HG03565 (cell line): ENCODE results near the gene ALK.
A peak's percentile ranks its signal among the peaks of the same experiment; 100 is the strongest.
"Not testable (repeated sequence)": the region's sequence is repeated elsewhere in the genome, so short reads cannot be mapped to it uniquely, and the experiment has no call there.

ENCODE experiments used
- ATAC-seq: cut with Tn5 transposase; IDR thresholded peaks from one replicate; pipeline ENCODE4 v1.9.1; 2021; ENCODE audit warnings: mild to moderate bottlenecking, moderate library complexity; ENCODE audit not compliant: unreplicated experiment

The ALK gene

DNA sequence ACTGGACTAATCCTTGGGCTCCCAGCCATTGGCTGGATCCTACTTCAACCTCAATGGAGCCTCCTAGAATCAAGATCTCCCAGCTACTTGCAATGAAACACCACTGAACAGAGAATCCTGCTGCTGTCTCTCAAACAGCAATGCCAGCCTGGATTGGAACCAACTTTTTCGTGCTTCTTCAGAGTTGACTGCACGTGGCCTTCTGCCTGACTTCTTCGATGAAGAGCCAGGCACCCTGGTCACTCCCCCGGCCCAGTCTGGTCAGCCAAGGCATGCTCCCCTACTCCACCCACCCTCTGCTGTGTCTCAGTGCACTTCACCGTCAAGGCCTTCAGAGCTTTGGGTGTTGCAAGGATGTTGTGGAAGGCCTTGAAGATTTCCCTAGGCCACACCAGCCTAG lies 657.5 kb downstream of the ALK start:
- ATAC-seq = no peak

DNA sequence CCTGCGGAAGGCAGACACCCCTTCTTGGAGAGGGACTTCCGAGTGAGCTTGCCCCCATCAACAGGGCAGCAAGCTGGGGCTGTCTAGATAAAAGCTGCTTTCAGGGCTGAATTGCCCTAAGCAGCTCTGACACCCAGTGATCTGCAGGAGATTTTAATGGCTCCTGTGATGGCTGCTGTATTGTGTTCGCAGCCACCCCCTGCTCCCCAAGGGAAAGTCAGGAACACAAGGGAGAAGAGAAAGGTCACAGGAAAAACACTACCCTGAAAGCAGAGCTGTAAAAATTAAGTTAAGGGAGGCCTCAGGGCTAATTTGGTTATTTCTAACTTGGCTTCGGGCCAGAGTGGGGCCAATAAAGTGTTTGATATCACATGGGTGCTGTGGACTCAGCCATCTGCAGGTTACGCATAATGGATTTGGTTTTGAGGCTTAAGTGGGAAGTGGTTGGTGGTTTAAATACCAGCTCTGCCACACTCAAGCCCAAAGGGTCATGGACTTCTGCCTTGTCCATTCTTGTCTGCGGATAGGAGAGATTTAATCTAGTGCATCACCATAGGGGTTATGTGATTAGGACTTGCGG lies 658.6 kb downstream of the ALK start:
- ATAC-seq = no peak

DNA sequence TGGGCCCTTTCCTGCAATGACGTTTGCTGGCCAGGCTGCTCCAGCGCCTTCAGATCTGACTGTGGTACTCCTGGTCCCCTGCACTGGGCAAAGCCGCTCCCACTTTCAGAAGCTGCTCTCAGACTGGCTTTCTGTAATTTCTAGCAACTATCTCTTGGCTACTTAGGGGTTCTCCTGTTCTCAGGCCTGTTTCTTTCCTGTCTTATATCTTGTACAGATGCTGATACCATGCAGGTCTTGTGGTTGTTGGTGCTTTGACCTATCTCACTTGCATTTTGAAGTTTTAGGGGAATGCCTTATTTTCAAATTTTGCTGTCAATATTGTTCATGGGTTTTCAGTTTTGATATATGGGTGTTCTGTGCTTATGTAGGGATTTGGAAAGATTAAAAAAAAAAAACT lies 660.4 kb downstream of the ALK start:
- ATAC-seq = peak; percentile 38

DNA sequence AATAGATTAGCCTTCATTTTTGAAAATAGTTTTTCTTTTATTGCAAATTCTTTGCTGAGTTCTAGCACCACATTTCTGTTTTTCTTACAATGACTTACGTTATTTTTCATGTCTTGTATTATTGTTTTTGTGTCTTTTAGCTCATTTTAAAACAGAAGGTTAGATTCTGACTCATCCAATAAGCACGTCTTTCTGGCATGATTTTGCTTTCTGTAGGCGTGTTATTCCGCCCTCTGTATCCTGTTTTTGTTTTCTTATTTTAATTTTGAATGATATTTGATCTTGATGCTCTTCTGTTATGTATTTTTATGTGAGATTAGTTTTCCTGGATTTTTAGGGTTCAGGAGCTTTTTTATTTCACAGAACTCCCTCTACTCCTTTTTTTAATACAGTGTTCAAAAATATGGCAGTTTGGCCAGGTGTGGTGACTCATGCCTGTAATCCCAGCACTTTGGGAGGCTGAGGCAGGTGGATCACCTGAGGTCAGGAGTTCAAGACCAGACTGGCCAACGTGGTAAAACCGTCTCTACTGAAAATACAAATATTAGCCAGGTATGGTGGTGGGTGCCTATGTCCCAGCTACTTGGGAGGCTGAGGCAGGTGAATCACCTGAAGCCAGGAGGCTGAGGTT lies 661.1 kb downstream of the ALK start:
- ATAC-seq = no peak

DNA sequence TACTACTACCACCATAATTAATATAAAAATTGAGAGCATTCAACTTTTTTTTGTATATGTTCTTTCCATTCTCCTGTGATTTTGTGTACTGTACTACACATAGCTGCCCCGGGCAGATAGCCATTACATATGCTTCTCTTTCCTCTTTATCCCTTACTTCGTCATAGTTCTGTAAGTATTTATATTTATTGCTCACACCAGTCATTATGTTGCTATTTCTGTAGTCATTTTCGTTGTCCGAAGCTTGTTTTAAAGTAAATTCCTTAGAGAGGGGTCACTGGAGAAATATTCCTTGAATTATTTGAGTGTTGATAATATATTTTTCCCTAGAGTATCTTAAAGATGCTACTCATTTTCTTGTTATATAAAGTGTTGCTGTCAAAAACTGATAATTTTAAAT lies 662.2 kb downstream of the ALK start:
- no peak for ATAC-seq

DNA sequence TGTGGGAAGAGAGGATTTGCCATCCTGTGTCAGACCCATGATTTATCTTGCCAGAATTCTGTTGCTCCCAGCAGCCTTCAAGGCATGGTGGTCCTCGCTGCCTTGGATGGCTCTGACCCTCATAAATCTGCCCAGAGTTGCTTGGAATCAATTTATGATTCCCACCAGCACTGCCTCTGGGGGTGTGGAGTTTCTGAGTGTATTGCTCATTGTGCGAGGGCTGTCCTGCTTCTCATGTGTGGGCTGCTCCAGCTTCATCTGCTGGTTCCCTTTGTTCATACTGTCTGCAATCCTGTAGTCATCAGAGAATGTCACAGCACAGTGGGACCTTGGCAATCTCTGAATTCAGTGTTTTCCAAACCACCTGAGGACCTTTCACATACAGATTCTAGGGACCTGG lies 666.4 kb downstream of the ALK start:
- no peak for ATAC-seq

DNA sequence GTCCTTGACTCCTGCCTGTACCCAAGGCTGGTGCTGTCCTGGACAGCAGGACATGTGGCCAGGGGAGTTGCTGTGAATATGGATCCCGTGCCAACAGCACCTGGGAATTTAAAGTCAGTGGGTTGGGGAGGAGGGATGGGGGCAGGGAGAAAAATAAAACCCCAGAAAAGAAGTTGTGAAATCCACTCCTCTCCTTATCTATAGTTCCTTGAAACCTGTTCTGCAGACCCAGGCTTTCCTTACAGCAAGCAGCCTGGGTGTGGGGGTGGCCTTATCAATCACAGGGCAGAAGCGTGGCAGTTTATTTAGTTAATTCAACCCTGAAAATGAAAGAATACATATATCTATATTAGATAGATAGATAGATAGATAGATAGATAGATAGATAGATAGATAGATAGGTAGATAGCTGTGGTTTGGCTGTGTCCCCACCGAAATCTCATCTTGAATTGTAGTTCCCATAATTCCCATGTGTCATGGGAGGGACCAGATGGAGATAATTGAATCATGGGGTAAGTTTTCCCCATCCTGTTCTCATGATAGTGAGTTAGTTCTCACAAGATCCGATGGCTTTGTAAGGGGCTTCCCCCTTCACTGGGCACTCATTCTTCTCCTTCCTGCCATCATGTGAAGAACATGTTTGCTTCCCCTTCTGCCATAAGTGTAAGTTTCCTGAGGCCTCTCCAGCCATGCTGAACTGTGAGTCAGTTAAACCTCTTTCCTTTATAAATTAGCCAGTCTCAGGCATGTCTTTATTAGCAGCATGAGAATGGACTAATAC lies 667.7 kb downstream of the ALK start:
- not testable (repeated sequence) for ATAC-seq

DNA sequence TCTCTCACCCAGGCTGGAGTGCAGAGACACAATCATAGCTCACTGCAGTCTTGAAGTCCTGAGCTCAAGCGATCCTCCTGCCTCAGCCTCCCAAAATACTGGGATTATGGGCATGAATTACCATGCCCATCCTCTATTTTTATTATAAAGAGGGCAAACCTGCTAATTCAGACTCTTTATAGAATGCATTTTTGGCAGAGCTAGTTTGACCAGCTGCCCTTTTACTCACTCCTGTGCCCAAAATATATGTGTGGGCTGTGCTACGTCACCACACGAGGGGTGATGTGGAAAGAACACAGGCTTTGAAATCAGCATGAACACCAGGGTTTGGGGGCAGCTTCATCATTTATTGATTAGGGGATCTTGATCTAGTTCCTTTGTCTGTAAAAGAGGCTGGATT lies 668.4 kb downstream of the ALK start:
- ATAC-seq = no peak

DNA sequence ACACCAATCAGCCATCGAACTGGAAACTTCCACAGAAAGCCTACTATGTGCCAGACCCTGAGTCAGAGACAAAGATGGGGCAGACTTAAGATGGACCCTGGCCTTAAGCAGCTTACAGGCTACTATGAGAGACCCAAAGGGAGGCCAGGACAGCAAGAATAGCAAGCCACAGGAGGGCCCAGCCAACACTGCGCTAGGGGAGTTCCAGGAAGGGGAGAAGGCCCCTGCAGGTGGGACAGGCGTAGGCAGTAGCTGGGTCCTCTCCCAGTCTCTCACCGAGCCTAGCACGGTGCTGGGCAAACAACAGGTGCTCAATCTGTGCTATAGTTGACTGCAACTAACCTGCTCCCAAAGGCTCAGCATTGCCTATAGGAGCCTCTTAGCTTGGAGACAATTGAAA lies 670.0 kb downstream of the ALK start:
- ATAC-seq = no peak

DNA sequence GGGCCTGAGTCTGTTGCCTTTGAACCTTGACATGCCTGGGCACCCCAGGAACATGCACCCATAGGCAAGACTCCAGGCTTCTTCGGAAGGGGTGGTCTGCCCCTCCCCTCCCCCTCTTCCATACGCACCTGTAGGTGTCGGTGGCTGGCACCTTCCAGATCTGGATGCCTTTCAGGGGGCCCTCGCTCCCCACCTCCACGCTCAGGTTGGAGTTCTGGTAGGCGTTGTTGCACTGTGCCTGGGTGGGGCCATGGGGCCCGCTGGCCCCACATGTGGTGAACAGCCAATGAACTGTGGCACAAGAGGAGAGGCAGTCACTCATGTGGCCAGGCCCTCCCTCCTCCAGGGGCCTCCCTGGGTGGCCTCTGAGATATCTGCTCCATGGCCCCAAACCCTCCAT lies 670.4 kb downstream of the ALK start:
- ATAC-seq = no peak

DNA sequence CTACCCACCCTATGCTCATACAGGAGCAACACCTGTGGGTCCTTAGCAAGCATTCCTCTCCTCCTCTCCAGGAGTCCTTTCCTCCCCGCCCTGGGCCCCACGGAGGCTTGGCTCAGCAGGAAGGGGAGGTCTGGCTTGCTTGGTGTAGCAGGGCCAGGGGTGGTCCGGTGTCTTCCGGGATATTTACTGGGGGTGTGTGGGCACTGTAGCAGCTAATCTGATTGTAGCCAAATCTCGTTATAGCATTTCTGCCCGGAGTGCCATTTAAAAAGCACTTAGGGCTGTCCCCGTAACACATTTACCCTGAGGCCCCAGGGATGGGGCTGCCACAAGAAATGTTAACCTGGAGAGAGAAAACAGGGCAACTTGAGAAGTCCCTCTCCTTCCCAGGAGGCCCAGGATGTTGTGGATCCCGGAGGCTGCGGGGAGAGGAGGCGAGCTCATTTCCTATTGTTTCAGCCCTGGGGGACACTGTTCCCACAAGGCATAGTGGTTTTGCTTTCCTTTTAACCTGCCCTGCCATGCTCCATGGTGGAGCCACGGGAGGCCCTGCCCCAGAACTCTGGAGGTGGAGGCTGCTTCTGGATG lies 671.6 kb downstream of the ALK start:
- ATAC-seq = no peak

DNA sequence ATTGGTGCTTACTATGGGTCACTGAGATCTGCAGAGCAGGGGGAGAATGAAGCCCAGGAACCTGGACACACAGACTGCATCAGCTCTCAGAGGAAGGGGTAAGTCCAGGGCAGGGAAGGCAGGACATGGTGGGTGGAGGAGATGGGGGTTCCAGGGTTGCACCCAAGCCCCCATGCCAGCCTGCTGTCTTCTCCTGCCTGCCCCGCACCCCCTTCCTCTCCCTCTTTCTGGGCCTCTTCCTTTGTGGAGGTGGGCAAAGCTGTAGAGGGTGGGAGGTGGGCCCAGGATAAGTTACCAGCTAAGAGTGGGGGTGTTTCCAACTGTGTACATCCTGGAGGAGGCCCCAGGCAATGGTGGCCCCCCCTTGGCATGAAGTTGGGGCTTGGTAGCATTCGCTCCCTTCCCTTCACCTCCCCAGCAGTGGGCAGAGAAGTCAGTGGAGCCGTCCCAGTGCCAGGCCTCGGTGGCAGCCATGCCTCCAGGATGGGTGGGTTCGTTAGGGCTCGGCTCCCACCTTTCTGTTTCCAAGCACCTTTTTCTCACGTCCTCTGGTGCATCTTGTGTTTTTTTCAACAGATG lies 674.0 kb downstream of the ALK start:
- no peak for ATAC-seq

DNA sequence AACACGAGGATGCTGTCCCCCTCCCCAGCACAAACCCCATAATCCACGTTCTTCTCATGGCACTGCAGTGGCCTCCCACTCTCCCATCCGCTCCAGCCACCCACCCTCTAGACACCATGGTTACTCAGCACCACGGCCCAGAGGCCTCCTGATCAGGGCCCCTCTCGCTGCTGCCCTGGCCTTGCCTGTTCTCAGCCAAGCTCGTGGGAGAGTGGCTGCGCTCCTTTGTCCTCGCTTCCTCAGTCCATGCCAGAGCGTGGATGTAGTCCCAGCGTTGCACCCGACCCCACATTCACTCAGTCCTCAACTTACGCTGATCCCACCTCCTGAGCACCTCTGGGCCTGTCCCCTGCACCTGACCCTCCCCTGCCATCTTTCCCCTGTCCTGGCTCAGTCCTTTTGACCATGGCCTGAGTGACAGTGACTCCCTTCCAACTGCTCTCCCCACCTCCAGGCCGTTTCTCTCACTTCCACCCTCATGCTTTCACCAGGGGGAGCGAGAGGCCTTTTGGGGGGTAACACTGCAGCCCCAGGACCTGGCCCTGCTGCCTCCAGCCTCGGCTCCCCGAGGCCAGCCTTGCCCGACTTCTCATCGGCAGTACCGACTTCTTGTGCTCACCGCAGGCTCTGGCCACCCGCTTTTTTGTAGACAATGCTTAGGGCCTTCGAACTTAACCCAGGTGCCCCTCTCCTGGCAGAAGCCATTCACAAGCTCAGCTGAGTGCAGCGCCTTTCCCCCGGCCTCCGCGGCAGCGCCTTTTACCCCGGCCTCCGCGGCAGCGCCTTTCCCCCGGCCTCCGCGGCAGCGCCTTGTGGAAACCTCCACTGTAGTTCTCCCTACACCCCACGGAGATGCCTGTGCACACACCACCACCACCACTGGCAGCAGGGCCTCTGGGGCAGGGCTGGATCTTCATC lies 674.7 kb downstream of the ALK start:
- ATAC-seq = no peak

DNA sequence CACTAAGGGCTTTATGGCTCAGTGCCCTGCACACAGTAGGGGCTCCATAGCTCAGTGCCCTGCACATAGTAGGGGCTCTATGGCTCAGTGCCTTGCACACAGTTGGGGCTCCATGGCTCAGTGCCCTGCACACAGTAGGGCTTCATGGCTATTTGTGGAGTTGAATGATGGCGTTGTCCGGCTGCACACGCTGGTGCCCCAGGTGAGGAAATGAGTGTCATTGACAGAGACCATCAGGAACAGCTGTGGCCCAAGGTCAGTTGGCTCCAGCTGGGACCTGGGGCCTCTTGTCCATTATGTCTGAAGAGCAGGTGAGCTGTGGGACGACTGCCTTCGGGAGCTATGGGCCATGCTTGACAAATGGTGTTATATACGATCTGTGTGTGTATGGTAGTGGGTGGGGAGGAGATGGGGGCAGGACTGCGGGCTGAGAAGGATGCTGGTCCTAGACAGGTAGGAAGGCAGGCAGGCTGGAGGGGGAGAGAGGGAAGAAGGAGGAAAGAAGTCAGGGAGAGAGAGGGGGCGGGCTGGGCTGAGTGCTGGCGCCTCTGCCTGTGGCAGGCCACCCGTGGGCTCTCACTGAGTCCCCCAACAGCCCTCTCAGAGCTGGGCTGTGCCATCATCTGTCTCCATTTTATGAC lies 675.5 kb downstream of the ALK start:
- ATAC-seq = no peak

DNA sequence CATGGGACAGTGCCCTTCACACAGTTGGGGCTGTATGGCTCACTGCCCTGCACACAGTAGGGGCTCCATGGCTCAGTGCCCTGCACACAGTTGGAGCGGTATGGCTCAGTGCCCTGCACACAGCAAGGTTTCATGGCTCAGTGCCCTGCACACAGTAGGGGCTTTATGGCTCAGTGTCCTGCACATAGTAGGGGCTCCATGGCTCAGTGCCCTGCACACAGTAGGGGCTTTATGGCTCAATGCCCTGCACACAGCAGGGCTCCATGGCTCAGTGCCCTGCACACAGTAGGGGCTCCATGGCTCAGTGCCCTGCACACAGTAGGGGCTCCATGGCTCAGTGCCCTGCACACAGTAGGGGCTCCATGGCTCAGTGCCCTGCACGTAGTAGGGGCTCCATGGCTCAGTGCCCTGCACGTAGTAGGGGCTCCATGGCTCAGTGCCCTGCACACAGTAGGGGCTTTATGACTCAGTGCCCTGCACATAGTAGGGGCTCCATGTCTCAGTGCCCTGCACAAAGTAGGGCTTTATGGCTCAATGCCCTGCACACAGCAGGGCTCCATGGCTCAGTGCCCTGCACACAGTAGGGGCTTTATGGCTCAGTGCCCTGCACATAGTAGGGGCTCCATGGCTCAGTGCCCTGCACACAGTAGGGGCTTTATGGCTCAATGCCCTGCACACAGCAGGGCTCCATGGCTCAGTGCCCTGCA lies 676.2 kb downstream of the ALK start:
- ATAC-seq = not testable (repeated sequence)

DNA sequence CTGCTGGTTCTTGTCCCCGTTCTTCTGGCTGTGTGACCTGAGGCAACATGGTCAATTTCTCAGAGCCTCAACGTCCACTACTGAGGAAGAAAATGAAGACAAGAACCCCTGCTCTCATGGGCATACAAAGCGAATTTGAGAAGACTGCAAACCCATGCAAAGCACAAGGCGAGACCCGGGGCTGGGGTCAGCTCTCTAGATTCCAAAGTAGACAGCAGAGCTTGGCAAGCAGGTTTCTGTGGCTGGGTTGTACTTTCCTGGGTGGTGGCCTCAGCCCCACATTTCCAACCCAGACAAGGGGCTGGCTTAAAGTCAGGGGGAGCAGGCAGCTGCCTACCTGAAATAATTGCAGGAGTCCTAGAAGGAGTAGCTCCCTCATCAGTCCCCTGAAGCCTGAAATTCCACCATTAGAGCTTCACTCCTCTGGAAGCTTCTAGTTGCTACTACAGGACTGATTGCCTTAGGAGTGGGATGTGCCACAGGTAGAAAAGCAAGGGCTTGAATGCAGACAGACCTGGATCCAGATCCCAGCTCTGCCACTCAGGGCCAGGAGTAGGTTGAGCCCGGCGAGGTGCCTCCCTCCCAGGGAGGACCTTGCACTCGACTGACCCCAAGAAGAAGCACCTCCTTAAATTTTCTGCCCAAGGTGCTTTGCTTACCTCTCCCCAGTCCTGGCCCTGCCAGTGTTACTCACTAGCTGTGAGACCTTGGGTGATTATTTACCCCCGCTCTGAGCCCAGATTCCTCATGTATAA lies 678.6 kb downstream of the ALK start:
- no peak for ATAC-seq

DNA sequence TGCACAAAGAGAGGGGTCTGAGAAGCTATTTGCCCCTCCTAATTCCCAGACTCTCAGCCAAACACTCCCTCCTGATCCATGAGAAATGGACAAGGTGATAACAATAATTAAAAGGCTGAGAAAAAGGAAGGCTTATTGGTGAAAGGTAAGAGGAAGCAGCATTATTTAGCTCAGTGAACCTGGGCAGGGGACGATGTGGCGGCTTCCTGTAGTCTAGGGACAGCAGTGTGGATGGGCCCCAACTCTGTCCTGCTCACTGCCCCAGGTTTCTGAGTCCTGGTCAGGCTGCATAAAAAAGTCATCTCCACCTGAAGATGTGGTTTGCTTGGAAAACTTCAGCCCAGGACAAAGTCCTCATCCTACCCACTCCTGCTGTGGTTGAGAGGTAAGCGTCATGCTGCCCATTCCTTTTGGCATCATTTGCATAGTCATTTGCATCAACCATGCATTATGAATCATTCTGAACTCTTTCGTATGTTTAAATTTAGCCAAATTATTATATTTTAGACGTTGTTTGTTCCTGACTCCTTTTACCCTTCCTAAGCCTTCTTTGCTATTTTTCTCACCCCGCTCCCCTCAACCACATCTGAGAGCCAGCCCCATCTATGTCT lies 679.3 kb downstream of the ALK start:
- ATAC-seq = no peak

DNA sequence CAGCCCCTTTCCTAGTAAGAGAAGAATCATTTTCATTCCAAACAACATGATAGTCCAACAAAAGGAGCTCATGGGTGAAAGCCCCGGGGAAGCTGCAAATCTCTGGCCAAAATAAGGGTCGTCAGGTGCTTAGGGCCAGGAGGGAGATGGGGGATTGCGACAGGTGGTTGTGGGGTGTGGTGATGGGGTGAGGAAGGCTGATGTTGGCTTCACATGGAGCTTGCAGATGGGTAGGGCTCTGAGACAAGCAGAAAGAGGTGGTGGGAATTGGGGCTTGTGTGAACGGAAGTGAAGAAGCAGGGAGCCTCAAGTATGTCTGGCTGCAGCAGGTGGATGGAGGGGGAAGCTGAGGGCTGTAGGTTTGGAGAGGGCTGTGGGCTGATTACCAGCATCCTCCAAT lies 680.0 kb downstream of the ALK start:
- no peak for ATAC-seq
